Hepatocyte (in vitro differentiated cells): ENCODE measurements around the gene IL4I1. TPM values are rescaled to one million over a fixed set of nuclear protein-coding genes. Genes with fewer than 3 reads are reported as not detected.

ENCODE experiments used
- DNase-seq: peaks from one replicate; pipeline ENCODE4 v3.0.0-alpha.2; 2016; ENCODE audit warnings: low spot score
- H2AFZ ChIP-seq: fragments of 200-600 bp; sonication (generic); 2 replicates; pipeline ENCODE4 v1.6.0; 2016; ENCODE audit warnings: antibody characterized with exemption, mild to moderate bottlenecking
- H3K27ac ChIP-seq: fragments of 200-600 bp; sonication (generic); 2 replicates; pipeline ENCODE4 v1.5.1; 2016; ENCODE audit warnings: mild to moderate bottlenecking
- H3K27me3 ChIP-seq: fragments of 200-600 bp; sonication (generic); 2 replicates; pipeline ENCODE4 v1.6.1; 2016
- H3K36me3 ChIP-seq: fragments of 200-600 bp; sonication (generic); replicated peaks from 2 replicates; pipeline ENCODE4 v1.5.1; 2016; ENCODE audit warnings: low read depth; ENCODE audit not compliant: insufficient read depth
- H3K4me1 ChIP-seq: fragments of 200-600 bp; sonication (generic); 2 replicates; pipeline ENCODE4 v1.5.1; 2016; ENCODE audit warnings: mild to moderate bottlenecking, moderate library complexity; ENCODE audit not compliant: insufficient read depth
- H3K4me2 ChIP-seq: fragments of 200-600 bp; sonication (generic); 2 replicates; pipeline ENCODE4 v1.6.0; 2016
- H3K4me3 ChIP-seq: fragments of 200-600 bp; sonication (generic); 2 replicates; pipeline ENCODE4 v1.5.1; 2016; ENCODE audit warnings: mild to moderate bottlenecking
- H3K79me2 ChIP-seq: fragments of 200-600 bp; sonication (generic); 2 replicates; pipeline ENCODE4 v1.6.0; 2017; ENCODE audit warnings: mild to moderate bottlenecking
- H3K9me2 ChIP-seq: fragments of 200-600 bp; sonication (generic); replicated peaks from 2 replicates; pipeline ENCODE4 v1.6.0; 2017; ENCODE audit warnings: mild to moderate bottlenecking; ENCODE audit not compliant: insufficient read depth
- H3K9me3 ChIP-seq: fragments of 200-600 bp; sonication (generic); 2 replicates; pipeline ENCODE4 v1.5.1; 2016; ENCODE audit warnings: low read depth, mild to moderate bottlenecking
- H4K20me1 ChIP-seq: fragments of 200-600 bp; sonication (generic); 2 replicates; pipeline ENCODE4 v1.6.0; 2016; ENCODE audit warnings: mild to moderate bottlenecking; ENCODE audit not compliant: insufficient read depth, poor library complexity, severe bottlenecking
- CTCF ChIP-seq: fragments of 200-600 bp; sonication (generic); IDR thresholded peaks from 2 replicates; pipeline ENCODE4 v1.5.1; 2016; ENCODE audit warnings: antibody characterized with exemption, mild to moderate bottlenecking; ENCODE audit not compliant: poor library complexity
- EZH2 ChIP-seq: fragments of 200-600 bp; sonication (generic); IDR thresholded peaks from 2 replicates; pipeline ENCODE4 v1.6.1; 2016; ENCODE audit warnings: antibody characterized with exemption, mild to moderate bottlenecking, borderline replicate concordance
- EZH2phosphoT487 ChIP-seq: fragments of 200-600 bp; sonication (generic); IDR thresholded peaks from one replicate; pipeline ENCODE4 v1.6.1; 2018; ENCODE audit warnings: antibody characterized with exemption, mild to moderate bottlenecking, low read depth, moderate library complexity; ENCODE audit not compliant: unreplicated experiment, severe bottlenecking
- WGBS: methylation state at CpG from one replicate; pipeline ENCODE4 v1.1.6; 2016; ENCODE audit warnings: low lambda C conversion rate; ENCODE audit errors: missing lambda C conversion rate; 5-methylcytosine and 5-hydroxymethylcytosine counted together
- polyA plus RNA-seq: library from polyadenylated mRNA; unstranded; fragments of >200 nt; fragmentation: Nextera tagmentation; extraction: Ambion mirVana; gene quantifications from 2 replicates; pipeline ENCODE4 v1.2.1, GENCODE V29; 2016
- total RNA-seq: library from RNA; depleted of rRNA; stranded (reverse); fragments of >200 nt; gene quantifications from 2 replicates; pipeline ENCODE4 v1.2.3, GENCODE V29; 2014

IL4I1 gene
- total and polyA plus RNA-seq, 2 experiments from 2014 or later: 0.33 to 0.60 TPM

- H3K4me1 ChIP-seq: peaks cover 10% of the 10 kb centered on the region
- no peak overlapping the region for H3K4me2 ChIP-seq
- H3K36me3 ChIP-seq: no peaks in the 10 kb centered on the region
- no peaks in the 10 kb centered on the region for H3K9me3 ChIP-seq
- no peak overlapping the region for H3K4me3 ChIP-seq
- WGBS: 97% methylated on average over 37 of the region's 37 CpGs
- H3K27me3 ChIP-seq: no peaks in the 10 kb centered on the region
- H3K9me2 ChIP-seq: no peaks in the 10 kb centered on the region
- no peak overlapping the region for H3K27ac ChIP-seq
- H4K20me1 ChIP-seq: no peaks in the 10 kb centered on the region
- TF ChIP-seq EZH2 (no peak), CTCF (no peak), EZH2phosphoT487 (no peak)
- H2AFZ ChIP-seq: no peak overlapping the region
- no peak for DNase-seq
- H3K79me2 ChIP-seq: no peaks in the 10 kb centered on the region
Measured at GRCh38 chr19:49908480-49909420, 12.1 kb upstream of the IL4I1 start.

GRCh38 chr19:49907745-49908446 is 11.2 kb upstream of the IL4I1 start:
- over 99% methylated on average over 23 of the region's 23 CpGs for WGBS
- H3K27ac ChIP-seq: no peak overlapping the region

GRCh38 chr19:49906879-49907564 is 10.3 kb upstream of the IL4I1 start:
- H3K79me2 ChIP-seq: no peaks in the 10 kb centered on the region
- no peaks in the 10 kb centered on the region for H3K27me3 ChIP-seq
- WGBS: 96% methylated on average over 15 of the region's 16 CpGs
- H3K36me3 ChIP-seq: no peaks in the 10 kb centered on the region
- H3K27ac ChIP-seq: no peak overlapping the region
- H3K9me2 ChIP-seq: no peaks in the 10 kb centered on the region
- H3K4me2 ChIP-seq: no peak overlapping the region
- DNase-seq: no peak
- no peak overlapping the region for H2AFZ ChIP-seq
- H3K9me3 ChIP-seq: no peaks in the 10 kb centered on the region
- H3K4me3 ChIP-seq: no peak overlapping the region
- no peaks in the 10 kb centered on the region for H3K4me1 ChIP-seq
- H4K20me1 ChIP-seq: no peaks in the 10 kb centered on the region
- TF ChIP-seq EZH2 (no peak), EZH2phosphoT487 (no peak), CTCF (no peak)

More at GRCh38 chr19:49907745-49908446, 11.2 kb upstream of the IL4I1 start:
- H3K4me3 ChIP-seq: no peak overlapping the region
- TF ChIP-seq CTCF (no peak), EZH2 (no peak), EZH2phosphoT487 (no peak)
- no peaks in the 10 kb centered on the region for H3K9me3 ChIP-seq
- no peaks in the 10 kb centered on the region for H4K20me1 ChIP-seq
- H3K4me1 ChIP-seq: peaks cover 3% of the 10 kb centered on the region
- no peaks in the 10 kb centered on the region for H3K9me2 ChIP-seq
- H3K36me3 ChIP-seq: no peaks in the 10 kb centered on the region
- H2AFZ ChIP-seq: no peak overlapping the region
- no peak for DNase-seq
- no peaks in the 10 kb centered on the region for H3K79me2 ChIP-seq
- no peak overlapping the region for H3K4me2 ChIP-seq
- H3K27me3 ChIP-seq: no peaks in the 10 kb centered on the region
